ENCODE data around the gene JOSD2. TPM values are rescaled to one million over a fixed set of nuclear protein-coding genes. Genes with fewer than 3 reads are reported as not detected.

The JOSD2 gene
- total and polyA plus RNA-seq, 2 donors (not counting 1 experiment from before 2014, with no cell fraction given): 25.0 to 32.8 TPM

- H3K4me2 ChIP-seq (replicated peaks; ENCODE audit: low read depth, low read length, poor library complexity, severe bottlenecking): no peak overlapping the region
- peaks cover 16% of the 10 kb centered on the region for H3K27me3 Mint-ChIP-seq
- ChIA-PET POLR2A (no interaction called here), CTCF (no interaction called here)
- intact Hi-C loops (cut with micrococcal nuclease): no loop called here
- H3K27ac Mint-ChIP-seq: no peak overlapping the region
- no peak overlapping the region for H2AFZ ChIP-seq (ENCODE audit: insufficient read depth, low read depth, low read length, poor library complexity, severe bottlenecking)
- no peak overlapping the region for H3K4me3 ChIP-seq (ENCODE audit: control extremely low read depth in 1 of 5, extremely low read depth in 1 of 5, insufficient read depth in 1 of 5, low read depth in 2 of 5, low read length in 4 of 5)
- no peaks in the 10 kb centered on the region for H3K79me2 ChIP-seq (ENCODE audit: control insufficient read depth, insufficient read depth, low read length)
- no peaks in the 10 kb centered on the region for H3K4me1 ChIP-seq (ENCODE audit: control insufficient read depth in 2 of 2, insufficient read depth in 2 of 2, low read length in 2 of 2)
- H3K9me3 ChIP-seq (ENCODE audit: control extremely low read depth in 1 of 3, control insufficient read depth in 2 of 3, insufficient read depth in 1 of 3, low read length in 2 of 3): no peaks in the 10 kb centered on the region
- DNase-seq (no peak), ATAC-seq (ENCODE audit: low read depth) (no peak)
- H3K4me3 Mint-ChIP-seq: no peak overlapping the region
- no peaks in the 10 kb centered on the region for H3K4me1 Mint-ChIP-seq
- H3K36me3 ChIP-seq (replicated peaks in 1 of 2; ENCODE audit: control extremely low read depth in 1 of 2, control insufficient read depth in 1 of 2, extremely low read depth in 1 of 2, insufficient read depth in 2 of 2, low read length in 1 of 2): no peaks in the 10 kb centered on the region
- H3K9ac ChIP-seq (ENCODE audit: low read length): no peak overlapping the region
- 90% methylated on average over 28 of the region's 29 CpGs for WGBS (ENCODE audit: insufficient coverage)
- H3K27ac ChIP-seq (ENCODE audit: low read length in 2 of 2): no peak overlapping the region
- peaks cover 0 to 14% (median 0%) of the 10 kb centered on the region in 4 experiments for H3K27me3 ChIP-seq (replicated peaks in 1 of 4; ENCODE audit: control extremely low read depth in 1 of 4, control insufficient read depth in 3 of 4, insufficient read depth in 4 of 4, low read length in 3 of 4)
- TF ChIP-seq EZH2 (IDR thresholded peaks at IDR 0.05; ENCODE audit: borderline replicate concordance, insufficient read depth, low read depth, low read length, poor library complexity, severe bottlenecking): no peak
- TF ChIP-seq, protein P1, sequence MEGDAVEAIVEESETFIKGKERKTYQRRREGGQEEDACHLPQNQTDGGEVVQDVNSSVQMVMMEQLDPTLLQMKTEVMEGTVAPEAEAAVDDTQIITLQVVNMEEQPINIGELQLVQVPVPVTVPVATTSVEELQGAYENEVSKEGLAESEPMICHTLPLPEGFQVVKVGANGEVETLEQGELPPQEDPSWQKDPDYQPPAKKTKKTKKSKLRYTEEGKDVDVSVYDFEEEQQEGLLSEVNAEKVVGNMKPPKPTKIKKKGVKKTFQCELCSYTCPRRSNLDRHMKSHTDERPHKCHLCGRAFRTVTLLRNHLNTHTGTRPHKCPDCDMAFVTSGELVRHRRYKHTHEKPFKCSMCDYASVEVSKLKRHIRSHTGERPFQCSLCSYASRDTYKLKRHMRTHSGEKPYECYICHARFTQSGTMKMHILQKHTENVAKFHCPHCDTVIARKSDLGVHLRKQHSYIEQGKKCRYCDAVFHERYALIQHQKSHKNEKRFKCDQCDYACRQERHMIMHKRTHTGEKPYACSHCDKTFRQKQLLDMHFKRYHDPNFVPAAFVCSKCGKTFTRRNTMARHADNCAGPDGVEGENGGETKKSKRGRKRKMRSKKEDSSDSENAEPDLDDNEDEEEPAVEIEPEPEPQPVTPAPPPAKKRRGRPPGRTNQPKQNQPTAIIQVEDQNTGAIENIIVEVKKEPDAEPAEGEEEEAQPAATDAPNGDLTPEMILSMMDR (IDR thresholded peaks at IDR 0.05): no peak
- H4K20me1 ChIP-seq (ENCODE audit: control insufficient read depth, insufficient read depth, low read length, poor library complexity, severe bottlenecking): no peaks in the 10 kb centered on the region
- no peaks in the 10 kb centered on the region for H3K9me3 Mint-ChIP-seq (ENCODE audit: insufficient read depth)
These were observed 35.7 kb upstream of the JOSD2 start for GRCh38 chr19:50546527-50547221.

- DNase-seq (no peak), ATAC-seq (ENCODE audit: low read depth) (no peak)
- Histone ChIP-seq H3K4me1 (ENCODE audit: control insufficient read depth in 2 of 2, insufficient read depth in 2 of 2, low read length in 2 of 2) (no peaks in the 10 kb centered on the region), H3K79me2 (ENCODE audit: control insufficient read depth, insufficient read depth, low read length) (no peaks in the 10 kb centered on the region), H4K20me1 (ENCODE audit: control insufficient read depth, insufficient read depth, low read length, poor library complexity, severe bottlenecking) (no peaks in the 10 kb centered on the region), H3K27me3 (replicated peaks in 1 of 4; ENCODE audit: control extremely low read depth in 1 of 4, control insufficient read depth in 3 of 4, insufficient read depth in 4 of 4, low read length in 3 of 4) (peaks cover 0 to 3% (median 0%) of the 10 kb centered on the region in 4 experiments), H3K27ac (ENCODE audit: low read length in 2 of 2) (no peak overlapping the region), H2AFZ (ENCODE audit: insufficient read depth, low read depth, low read length, poor library complexity, severe bottlenecking) (no peak overlapping the region), H3K9me3 (ENCODE audit: control extremely low read depth in 1 of 3, control insufficient read depth in 2 of 3, insufficient read depth in 1 of 3, low read length in 2 of 3) (no peaks in the 10 kb centered on the region), H3K9ac (ENCODE audit: low read length) (no peak overlapping the region), H3K4me3 (ENCODE audit: control extremely low read depth in 1 of 5, extremely low read depth in 1 of 5, insufficient read depth in 1 of 5, low read depth in 2 of 5, low read length in 4 of 5) (no peak overlapping the region), H3K4me2 (replicated peaks; ENCODE audit: low read depth, low read length, poor library complexity, severe bottlenecking) (no peak overlapping the region), H3K36me3 (replicated peaks in 1 of 2; ENCODE audit: control extremely low read depth in 1 of 2, control insufficient read depth in 1 of 2, extremely low read depth in 1 of 2, insufficient read depth in 2 of 2, low read length in 1 of 2) (no peaks in the 10 kb centered on the region)
- intact Hi-C loops (cut with micrococcal nuclease): no loop called here
- 87% methylated on average over 21 of the region's 21 CpGs for WGBS (ENCODE audit: insufficient coverage)
- H3K27ac Mint-ChIP-seq: no peak overlapping the region
- H3K27me3 Mint-ChIP-seq: no peaks in the 10 kb centered on the region
- ChIA-PET POLR2A (no interaction called here), CTCF (no interaction called here)
- TF ChIP-seq, protein P1 (IDR thresholded peaks at IDR 0.05): no peak
- no peak for TF ChIP-seq EZH2 (IDR thresholded peaks at IDR 0.05; ENCODE audit: borderline replicate concordance, insufficient read depth, low read depth, low read length, poor library complexity, severe bottlenecking)
- H3K4me1 Mint-ChIP-seq: no peaks in the 10 kb centered on the region
- no peak overlapping the region for H3K4me3 Mint-ChIP-seq
- no peaks in the 10 kb centered on the region for H3K9me3 Mint-ChIP-seq (ENCODE audit: insufficient read depth)
These were observed 32.0 kb upstream of the JOSD2 start for GRCh38 chr19:50542943-50543342.
